Fibroblast of skin of left quadriceps (primary cell): ENCODE data around the gene CCDC183.
"Not testable (repeated sequence)": the region's sequence is repeated elsewhere in the genome, so short reads cannot be mapped to it uniquely, and the experiment has no call there.

Source experiments
- DNase-seq, 2 experiments: peaks; one replicate each; pipeline ENCODE4 v3.0.0-alpha.2; 2013; ENCODE audit warnings: low read depth in 2 of 2

CCDC183 gene

GRCh38 chr9:136760834-136761544, 35.1 kb upstream of the CCDC183 start:
- peak; percentile 10 to 11 for DNase-seq

DNA sequence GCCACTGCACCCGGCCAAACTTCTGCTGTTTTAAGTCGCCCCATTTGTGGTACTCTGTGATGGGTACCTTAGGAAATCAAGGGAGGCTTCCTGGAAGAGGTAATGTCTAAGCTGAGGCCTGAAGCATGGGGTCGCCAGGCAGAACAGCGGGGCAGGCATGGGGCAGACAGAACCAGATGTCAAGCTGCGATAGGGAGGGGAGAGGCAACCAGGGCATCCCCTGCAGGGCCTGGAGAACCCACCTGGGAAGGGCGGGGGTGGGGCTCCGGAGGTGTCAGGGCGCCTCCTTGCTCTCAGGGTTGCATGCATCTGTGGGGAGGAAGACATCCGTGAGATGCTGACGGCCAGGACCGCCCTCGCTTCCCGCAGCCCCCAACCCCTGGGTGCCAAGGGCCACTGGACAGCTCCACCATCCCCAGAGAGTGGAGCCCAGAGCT, 34.6 kb upstream of the CCDC183 start:
- DNase-seq = no peak

GRCh38 chr9:136762221-136762691, 33.9 kb upstream of the CCDC183 start:
- no peak for DNase-seq

GRCh38 chr9:136762915-136763648, 33.1 kb upstream of the CCDC183 start:
- no peak for DNase-seq

GRCh38 chr9:136763649-136764035, 32.5 kb upstream of the CCDC183 start:
- no peak for DNase-seq

DNA sequence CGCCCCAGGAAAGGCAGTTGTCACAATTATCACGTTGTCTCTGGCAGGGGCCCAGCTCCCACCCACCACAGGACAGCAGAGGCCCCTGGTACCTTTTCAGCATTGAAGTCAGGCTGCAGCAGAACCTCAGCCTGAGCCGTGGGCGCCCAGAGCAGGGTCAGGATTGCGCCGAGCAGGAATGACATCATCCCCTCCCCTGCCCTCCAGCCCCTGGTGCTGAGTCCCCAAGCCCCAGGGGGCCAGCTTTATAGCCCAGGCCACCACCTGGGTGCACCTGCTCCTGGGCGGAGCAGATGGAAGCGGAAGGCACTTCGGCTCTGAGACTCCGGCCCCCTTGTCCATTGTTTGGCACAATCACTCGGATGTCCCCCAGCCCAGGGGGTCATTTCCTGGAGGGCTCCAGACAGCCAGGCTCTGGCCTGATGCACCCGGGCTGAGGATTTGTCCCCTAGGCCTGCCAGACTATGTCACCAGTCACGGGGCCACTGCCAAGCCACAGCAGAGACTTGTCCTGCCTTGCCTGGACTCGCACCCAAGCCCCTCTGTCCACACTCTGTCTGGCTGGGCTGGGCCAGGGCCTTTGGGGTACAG, 31.7 kb upstream of the CCDC183 start, which contains the start of gene LCN15:
Gene LCN15 (minus strand): TSS at position 218 of the 591 bp plus-strand sequence. CDS start 30 bp downstream, at position 188.
- DNase-seq = no peak

DNA sequence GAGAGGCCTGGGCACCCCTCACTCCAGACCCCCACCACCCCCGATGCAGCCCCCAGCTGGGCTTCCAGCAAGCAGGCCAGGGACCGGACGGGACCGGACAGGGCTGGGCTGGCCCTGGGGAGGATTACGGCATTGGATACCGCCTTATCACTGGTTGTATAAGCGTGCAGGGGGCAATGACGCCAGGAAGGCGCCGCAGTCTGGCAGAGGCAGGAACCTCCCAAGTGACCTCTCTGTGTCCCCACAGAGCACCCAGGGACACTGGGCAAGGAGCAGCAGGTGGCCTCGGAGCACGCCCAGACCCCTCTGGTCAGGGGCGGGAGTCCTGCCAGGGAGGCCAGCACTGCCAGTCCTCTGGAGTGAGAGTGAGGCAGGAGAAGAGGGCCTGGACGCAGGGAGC, 31.1 kb upstream of the CCDC183 start:
- no peak for DNase-seq

- DNase-seq = not testable (repeated sequence)
Observed at GRCh38 chr9:136765745-136766409, 30.3 kb upstream of the CCDC183 start.

DNA sequence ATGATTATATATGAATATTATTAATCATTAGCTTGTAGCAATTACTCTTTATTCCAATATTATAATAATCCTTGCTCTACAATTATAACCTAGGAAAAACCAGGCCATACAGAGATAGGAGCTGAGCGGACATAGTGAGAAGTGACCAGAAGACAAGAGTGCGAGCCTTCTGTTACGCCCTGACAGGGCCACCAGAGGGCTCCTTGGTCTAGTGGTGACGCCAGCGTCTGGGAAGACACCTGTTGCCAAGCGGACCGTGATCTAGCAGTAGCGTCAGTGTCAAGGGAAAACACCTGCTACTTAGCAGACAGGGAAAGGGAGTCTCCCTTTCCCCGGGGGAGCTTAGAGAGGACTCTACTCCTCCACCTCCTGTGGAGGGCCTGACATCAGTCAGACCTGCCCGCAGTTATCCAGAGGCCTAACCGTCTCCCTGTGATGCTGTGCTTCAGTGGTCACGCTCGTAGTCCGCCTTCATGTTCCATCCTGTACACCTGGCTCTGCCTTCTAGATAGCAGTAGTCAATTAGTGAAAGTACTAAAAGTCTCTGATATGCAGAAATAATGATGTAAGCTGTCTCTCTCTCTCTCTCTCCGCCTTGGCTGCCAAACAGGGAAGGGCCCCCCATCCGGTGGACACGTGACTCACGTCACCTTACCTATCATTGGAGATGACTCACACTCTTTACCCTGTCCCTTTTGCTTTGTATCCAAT, 29.6 kb upstream of the CCDC183 start:
- not testable (repeated sequence) for DNase-seq

DNA sequence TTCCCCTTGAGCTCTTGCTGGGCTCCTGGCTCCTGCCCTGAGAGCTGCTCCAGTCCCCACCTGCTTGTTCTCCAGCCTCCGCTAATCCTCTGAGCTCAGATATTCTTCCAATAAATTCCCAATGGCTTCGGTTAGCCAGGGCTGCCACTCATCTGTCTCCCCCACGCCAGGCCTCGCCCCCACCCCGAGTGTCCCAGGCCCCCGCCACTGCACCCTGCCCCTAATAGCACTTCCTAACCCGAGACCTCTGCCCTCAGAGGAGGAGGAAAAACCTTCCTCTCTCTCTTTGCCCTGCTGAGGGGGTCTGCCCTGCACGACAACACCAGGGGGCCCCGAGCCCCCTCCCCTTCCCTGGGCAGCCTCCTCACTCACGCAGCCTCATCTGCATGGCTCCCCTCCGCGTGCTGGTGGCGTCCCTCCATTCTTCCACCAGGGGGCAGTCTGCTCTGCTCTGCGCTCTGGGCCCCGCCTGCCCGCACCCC, 26.4 kb upstream of the CCDC183 start:
- no peak for DNase-seq

- no peak for DNase-seq
Observed at GRCh38 chr9:136771907-136772415, 24.2 kb upstream of the CCDC183 start.

- no peak for DNase-seq
Observed at GRCh38 chr9:136773386-136774044, 22.6 kb upstream of the CCDC183 start.

- no peak for DNase-seq
Observed at GRCh38 chr9:136774416-136775045, 21.6 kb upstream of the CCDC183 start.

GRCh38 chr9:136775191-136775590, 20.9 kb upstream of the CCDC183 start:
- DNase-seq = no peak

DNA sequence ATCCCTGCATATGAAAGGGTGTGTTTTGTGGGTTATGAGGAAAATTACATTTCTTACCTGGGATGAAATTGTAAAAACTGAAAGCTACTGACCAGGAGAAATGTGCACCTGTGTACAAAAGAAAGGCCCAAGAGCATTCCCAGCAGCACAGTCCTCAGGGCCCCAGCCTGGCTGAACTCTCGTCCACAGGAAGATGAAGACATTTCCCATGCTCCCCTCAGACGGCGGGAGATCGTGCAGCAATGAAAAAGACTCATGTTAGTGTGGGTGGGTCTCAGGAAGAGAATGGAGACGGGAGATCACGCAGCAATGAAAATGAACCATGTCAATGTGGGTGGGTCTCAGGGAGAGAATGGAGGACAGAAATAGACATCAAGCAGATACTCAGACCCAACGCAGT, 19.2 kb upstream of the CCDC183 start:
- DNase-seq = no peak

GRCh38 chr9:136777359-136777758, 18.8 kb upstream of the CCDC183 start:
- DNase-seq = no peak

- DNase-seq = no peak
Observed at GRCh38 chr9:136779808-136780207, 16.3 kb upstream of the CCDC183 start.

- DNase-seq = no peak
Observed at GRCh38 chr9:136782452-136782851, 13.7 kb upstream of the CCDC183 start.

DNA sequence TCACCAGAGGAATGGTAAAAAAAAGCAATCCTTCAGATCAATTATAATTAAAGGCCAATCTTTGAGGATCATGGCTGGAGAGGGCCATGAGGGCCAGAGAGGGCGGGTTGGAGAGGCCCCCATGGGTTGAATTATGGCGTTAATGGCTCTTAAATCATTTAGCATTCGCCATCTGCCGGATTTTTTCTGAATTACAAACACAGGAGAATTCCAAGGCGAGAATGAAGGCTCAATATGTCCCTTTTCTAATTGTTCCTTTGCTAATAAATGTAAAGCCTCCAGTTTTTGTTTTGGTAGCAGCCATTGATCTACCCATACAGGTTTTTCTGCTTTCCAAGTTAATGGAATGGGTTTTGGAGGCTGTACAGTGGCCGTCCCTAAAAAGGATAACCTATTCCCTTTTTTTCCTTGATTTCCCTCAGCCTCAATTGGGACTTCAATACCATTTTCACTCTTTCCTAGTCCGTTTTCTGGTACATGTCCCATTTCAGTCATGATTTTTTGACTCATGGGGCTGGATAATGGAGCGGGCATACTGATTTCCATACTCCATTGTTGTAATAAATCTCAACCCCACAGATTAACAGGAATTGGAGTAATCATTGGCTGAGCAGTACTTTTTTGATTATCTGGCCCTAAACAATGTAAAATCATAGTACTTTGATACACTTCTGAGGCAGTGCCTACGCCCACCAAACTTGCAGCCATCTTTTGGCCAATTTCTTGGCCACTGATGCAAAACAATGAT, 11.7 kb upstream of the CCDC183 start:
- no peak for DNase-seq
